ENCODE results near the gene TRMT61B.

GRCh38 chr2:28880193-28880592, 10.1 kb upstream of the TRMT61B start:
- TF ChIP-seq CTCF (IDR thresholded peaks at IDR 0.05) (no peak), POLR2A (IDR thresholded peaks at IDR 0.05) (no peak)

Measured in heart left ventricle (tissue), 13 donors.